IPS DF 4.7 (cell line): ENCODE data around the gene RAB7B.
"Not testable (repeated sequence)": the region's sequence is repeated elsewhere in the genome, so short reads cannot be mapped to it uniquely, and the experiment has no call there.

Experiments used
- DNase-seq: peaks from one replicate; pipeline ENCODE4 v3.0.0-alpha.2; 2013; ENCODE audit warnings: low spot score; ENCODE audit errors: extremely low read depth

Gene RAB7B

GRCh38 chr1:205996641-205997040 is 6.6 kb downstream of the RAB7B start:
- DNase-seq: not testable (repeated sequence)

DNA sequence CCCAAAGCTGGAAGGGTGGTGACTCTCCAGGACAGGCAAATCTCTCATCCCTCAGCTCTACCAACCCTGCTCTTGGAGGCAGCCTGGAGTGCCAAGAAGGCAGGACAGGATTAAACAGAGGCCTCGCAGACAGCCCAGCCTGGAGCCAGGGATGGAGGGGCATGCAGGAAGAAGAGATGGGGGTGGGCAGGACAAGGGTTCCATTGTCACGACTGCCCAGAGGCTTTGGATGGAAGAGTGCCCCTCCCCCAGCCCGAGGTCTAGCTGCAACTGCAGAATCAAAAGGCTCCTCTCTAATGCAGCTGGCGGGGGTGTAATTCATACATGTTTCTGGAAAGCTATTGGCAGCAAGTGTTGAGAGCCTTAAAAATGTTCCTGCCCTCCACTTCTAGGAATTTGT is 8.8 kb downstream of the RAB7B start:
- DNase-seq: no peak

DNA sequence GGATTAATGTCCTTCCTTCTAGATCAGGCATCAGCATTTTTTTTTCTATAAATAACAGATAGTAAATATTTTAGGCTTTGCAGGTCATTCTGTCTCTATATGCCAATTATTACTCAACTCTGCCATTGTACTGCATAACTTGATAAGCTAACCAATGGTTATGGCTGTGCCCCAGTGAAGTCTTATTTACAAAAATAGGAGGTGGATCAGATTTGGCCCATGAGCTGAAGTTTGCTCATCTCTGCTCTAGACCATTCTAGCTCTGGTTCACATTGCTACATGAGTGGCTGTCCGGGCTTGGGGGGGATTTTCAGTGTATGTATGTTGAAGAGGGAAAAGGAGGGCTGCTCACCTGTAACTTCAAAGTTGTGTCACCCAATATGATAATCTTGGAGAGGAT is 10.1 kb downstream of the RAB7B start:
- no peak for DNase-seq

- DNase-seq: no peak
Observed at GRCh38 chr1:205992218-205992882, 10.8 kb downstream of the RAB7B start.

DNA sequence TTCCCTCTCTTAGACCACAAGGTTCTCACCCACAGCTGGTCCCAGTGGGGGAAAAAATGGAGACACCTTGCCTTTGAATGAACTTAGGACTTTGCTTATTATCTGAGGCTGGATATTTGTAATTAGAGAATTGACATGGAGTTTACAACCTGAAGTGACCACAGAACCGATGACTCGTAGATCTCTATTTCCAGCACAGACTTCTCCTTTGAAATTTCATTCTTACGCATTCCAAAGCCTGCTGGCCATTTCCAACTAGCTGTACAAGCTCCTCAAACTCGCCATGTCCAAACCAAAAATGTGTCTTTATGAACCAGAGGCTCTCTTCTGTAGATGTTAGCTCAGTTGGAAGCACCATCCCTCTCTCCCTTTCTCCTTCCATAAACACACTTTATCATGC is 12.0 kb downstream of the RAB7B start:
- DNase-seq: no peak

DNA sequence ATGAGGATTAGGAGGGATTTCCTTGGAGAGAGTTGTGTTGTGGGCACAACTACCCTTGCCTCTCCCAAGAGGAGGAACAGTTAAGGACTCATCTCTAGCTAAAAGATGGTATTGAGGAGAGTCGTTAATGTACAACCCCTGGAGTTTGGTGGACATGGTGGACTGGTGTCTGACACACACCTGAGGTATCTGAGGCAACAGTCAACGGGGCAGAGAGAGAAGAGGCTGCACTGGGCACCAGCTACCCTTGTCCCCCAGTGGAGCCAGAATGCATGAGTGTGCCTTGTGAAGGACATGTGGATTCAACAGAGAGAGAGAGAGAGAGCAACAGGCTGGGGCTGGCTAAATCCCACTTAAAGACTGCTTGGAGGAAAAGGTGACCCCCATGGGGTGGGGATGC is 13.0 kb downstream of the RAB7B start:
- no peak for DNase-seq

DNA sequence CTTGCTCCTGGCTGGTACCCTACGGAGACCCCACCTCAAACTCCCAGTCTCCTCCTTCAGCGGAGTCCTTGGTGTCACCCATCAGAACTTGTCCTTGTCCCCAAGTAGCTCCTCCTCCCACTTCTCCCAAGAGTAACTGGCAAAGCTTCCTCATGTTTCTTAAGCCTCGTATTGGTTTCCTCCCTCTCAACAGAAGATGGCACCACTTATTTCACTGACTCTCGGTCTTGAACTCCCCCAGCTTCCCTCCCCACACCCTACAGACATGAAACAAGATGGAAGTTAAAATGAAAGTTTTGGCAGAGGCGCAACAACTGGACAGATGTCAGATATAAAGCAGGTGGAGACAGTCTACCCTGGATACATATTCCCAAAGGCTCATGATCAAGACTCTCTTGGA is 13.4 kb downstream of the RAB7B start:
- no peak for DNase-seq

DNA sequence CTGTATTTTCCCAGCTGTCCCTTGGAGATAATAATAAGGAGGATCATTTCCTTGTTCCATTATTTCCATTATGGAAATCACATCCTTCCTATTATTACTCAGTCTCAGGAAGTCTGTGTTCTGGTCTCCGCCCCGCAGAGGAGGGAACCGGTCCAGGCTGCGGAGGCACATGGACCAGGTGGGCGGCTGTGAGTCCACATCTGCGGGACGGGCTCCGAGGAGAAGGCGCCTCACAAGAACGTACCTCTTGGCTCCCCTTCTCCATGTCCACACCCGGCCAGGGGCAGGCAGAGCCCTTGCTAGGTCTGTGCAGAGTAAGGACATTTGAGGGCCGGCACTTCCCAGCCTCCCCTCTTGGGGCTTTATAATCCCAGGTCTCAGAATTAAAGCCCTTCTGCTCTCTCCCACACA is 14.6 kb downstream of the RAB7B start:
- DNase-seq: no peak

DNA sequence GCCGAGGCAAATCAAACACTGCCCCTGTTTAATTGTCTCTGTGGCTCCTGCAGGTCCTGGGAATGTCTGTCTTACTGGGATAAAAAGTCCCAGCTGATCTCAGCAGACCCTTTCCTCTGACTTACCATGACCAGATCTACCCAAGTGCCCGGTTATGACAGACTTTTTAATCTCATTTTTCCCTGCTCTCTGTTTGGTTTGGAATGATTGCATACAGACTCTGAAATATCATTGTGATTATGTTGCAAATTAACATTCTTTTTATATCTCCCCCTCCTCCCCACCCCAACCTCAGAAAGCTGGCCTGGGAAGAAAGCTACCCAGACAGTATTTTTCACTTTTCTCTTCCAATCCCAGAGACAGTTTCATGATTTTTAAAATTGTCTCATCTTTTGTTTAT is 16.3 kb downstream of the RAB7B start:
- no peak for DNase-seq

- no peak for DNase-seq
Observed at GRCh38 chr1:205986292-205986691, 16.9 kb downstream of the RAB7B start.

DNA sequence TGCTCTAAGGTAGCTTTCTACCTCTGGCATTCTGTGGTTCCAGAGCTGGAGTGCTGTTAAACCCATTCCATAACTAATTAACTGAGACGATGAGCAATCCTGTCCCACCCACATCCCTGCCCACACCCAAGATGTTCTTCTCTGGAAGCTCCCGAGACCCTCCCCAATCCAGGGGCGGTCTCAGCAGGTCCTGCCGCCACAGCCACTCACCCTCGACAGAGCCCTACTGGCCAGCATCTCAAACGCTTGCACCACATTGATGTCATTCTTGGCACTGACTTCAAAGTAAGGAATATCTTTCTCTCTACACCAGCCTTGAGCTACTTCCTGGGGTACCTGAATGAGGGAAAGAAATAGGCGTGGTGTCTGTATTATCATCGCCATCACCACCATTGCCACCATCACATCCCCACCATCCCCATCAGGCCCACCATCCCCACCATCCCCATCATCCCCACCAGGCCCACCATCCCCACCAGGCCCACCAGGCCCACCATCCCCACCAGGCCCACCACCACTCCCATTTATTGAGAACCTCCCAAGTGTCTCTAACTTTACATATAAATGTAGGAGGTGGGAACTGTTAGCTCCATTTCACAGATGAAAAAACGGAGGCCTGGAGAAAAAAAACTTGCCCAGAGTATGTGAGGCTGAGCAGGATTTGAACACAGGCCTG is 17.7 kb downstream of the RAB7B start:
- DNase-seq: no peak

DNA sequence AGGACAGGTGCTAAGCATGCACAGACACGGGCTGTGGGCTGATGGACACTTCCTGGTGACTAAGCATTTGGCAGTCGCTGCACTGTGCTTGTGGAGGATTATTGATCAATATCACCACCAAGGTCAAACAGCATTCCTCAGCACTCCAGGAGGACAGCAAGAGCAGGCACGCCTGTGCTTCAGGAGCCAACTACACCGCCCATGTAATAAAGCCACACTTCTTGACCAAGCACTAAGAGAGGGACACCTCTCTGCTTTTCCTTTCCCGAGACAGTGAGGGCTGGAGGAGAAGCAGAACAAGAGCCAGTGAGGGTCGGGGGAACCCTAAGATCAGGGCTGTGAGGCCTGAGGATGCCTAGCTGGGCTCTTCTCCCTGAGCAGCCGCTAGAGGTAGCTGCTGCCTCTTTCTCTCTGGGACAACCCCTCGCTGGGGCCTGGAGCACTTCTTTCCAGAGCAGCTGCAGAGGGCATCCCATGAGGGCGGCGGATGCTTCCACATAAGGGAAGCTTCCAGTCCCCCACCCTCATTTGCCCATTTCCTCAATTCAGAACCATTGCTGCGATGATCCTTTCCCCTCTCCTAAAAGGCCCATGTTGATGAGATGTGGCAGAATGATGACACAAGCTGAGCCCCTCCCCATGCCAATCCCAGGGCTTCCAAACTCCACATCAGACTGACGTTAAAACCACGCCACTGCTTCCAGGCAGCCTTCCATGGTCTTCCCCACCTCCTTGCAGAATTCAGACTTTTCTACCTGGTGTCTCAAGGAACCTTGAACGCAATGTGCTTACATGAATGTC is 19.1 kb downstream of the RAB7B start:
- DNase-seq: no peak

DNA sequence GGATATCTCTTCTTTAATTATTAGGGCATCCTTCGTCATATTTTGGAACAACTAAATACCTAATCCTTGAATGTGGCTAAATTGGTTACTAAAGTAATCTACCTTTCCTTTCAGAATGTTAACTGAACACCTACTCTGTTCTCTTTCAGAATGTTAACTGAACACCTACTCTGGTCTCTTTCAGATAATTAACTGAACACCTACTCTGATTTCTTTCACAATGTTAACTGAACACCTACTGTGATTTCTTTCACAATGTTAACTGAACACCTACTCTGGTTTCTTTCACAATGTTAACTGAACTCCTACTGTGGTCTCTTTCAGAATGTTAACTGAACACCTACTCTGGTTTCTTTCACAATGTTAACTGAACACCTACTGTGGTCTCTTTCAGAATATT is 21.9 kb downstream of the RAB7B start:
- no peak for DNase-seq

- no peak for DNase-seq
Observed at GRCh38 chr1:205980237-205980870, 22.8 kb downstream of the RAB7B start.

- DNase-seq: no peak
Observed at GRCh38 chr1:205979301-205979700, 23.9 kb downstream of the RAB7B start.

DNA sequence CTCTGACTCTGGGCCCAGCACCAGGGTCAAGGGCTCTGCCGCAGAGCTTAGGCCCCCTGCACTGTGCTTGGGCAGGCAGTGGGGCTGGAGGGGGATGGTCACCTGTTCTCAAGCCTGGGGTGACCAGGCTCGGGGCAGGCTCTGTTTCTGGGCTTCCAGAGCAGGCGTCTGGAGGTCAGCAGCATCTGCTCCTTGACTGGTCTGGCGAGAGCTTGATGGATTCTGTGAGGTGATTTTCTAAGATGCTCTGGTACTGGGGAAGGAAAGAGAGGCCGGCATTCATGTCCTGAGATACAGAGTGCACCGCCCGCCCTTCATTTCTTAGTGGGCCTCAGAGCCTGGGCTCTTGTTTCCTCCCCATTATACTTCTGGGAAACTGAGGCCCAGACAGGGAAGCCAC is 24.5 kb downstream of the RAB7B start:
- no peak for DNase-seq

DNA sequence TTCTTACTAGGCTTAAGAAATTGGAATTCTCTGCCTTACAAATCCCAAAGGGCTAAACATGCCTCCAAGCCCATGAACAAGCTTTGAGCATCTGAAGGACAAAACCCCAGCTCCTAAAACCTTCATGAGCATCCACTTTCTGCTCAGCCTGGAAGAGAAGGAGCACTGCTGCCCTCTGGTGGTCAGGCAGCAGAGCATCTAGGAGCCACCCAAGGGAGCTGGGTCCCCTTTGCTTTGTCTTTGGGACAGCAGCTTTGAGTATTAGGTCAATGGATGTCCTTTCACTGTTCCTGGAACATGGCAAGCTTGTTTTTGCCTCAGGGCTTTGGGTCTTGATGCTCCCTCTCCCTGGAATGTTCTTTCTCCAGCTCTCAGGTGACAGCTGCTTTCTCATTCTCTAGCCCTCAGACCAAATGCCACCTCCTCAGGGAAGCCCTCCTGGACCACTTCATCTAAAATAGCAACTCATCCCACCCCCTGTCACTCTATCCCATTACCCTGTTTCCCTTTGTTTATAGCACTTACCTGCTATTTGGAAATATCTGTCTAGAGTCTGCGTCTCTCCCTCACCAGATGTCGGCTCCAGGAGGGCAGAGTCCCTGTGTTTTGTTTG is 25.7 kb downstream of the RAB7B start:
- DNase-seq: peak; percentile 46

DNA sequence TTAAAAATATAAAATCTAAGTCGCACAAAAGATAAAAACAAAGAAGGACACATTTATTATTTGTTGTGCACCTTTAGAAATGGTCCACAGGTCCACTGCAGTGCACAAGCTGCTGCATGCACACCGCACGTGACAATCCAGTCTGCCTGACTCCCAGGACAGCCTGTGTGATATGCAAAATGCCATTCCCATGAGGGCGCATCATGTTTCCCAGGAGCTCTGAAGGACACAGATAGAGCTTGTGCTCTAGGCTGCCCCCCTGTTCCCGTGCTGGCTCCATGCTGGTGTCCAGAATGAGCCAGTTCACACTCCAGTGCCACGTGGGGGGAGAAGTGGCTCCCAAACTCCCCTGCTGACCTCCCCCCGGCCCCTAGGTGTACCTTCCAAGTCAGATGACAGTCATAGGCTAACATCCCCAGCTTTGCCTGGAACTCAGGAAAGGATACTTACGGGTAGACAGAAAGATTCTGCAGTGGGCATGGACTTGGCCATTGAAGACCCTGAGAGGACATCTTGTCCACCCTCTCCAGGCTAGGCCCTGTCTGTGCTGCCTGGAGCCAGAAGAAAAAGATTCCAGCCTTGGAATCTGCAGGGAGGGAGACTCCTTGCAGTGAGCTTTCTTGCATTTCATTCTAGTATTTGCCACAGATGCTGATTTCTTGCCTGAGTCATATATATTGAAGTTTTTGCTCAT is 26.3 kb downstream of the RAB7B start:
- no peak for DNase-seq

DNA sequence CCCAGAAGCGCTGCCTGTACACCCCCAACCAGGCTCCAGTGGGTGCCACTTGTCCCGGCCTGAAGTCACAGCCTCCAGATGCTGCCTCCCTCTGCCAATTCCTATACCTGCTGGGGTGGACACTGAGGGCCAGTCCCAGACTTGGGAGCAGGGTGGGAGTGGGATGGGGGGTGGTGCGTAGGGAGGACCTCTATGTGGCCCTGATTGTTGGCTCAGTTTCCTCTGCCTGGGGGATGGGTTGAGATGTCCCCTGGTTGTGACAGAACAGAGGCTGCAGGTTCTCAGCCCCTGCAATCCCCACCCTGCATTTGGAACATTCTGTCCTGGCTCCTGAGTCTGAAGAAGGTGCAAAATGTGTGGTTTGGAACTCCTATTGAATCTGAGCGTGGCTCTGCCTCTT is 27.2 kb downstream of the RAB7B start:
- no peak for DNase-seq

DNA sequence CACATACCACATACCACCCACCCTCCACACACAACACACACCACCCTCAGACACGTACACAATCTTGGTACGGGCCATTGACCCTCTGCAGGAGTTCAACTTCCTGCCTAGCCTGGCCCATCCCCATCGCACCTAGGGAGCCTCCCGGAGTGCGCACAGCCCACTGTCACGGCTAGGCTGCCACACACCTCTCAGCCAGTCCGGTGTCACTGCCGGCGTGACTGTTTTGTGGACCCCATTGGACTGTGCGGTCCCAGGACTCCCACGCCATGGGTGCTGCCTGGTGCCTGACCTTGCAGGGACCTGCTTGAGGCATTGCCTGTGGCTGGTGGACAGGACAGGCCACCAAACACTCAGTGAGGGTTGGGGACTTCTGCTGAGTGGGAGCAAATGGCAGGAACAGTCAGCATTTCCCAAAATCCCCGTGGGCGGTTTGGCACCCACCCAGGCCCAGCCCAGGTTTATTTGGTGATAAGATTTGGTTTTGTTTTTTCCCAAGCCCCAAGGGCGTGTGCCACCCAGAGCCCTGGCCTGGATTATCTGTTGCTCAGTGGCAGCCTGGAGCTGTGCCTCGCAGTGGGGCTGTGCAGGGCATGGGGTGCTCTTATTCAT is 27.7 kb downstream of the RAB7B start:
- no peak for DNase-seq

- no peak for DNase-seq
Observed at GRCh38 chr1:205974712-205975111, 28.5 kb downstream of the RAB7B start.
